HG03520 (cell line): Measurements from ENCODE around the gene INSC.

Experiments used
- ATAC-seq: cut with Tn5 transposase; IDR thresholded peaks from one replicate; pipeline ENCODE4 v1.9.1; 2021; ENCODE audit warnings: mild to moderate bottlenecking, moderate library complexity; ENCODE audit not compliant: unreplicated experiment

INSC gene

GRCh38 chr11:15180212-15180792, 65.6 kb downstream of the INSC start:
- peak; percentile 77 for ATAC-seq

GRCh38 chr11:15182372-15182771, 67.6 kb downstream of the INSC start:
- ATAC-seq = no peak

- ATAC-seq = no peak
Observed at GRCh38 chr11:15185021-15185420, 70.3 kb downstream of the INSC start.

- ATAC-seq = no peak
Observed at GRCh38 chr11:15186146-15186545, 71.4 kb downstream of the INSC start.

- no peak for ATAC-seq
Observed at GRCh38 chr11:15189189-15189588, 74.5 kb downstream of the INSC start.

- no peak for ATAC-seq
Observed at GRCh38 chr11:15189641-15190365, 75.1 kb downstream of the INSC start.

GRCh38 chr11:15190611-15191010, 75.9 kb downstream of the INSC start:
- ATAC-seq = no peak

- no peak for ATAC-seq
Observed at GRCh38 chr11:15192005-15192556, 77.4 kb downstream of the INSC start.

GRCh38 chr11:15194671-15195415, 80.1 kb downstream of the INSC start:
- ATAC-seq = no peak

GRCh38 chr11:15195454-15196200, 80.9 kb downstream of the INSC start:
- ATAC-seq = no peak

GRCh38 chr11:15196704-15197103, 82.0 kb downstream of the INSC start:
- ATAC-seq = no peak

- ATAC-seq = no peak
Observed at GRCh38 chr11:15197696-15198095, 83.0 kb downstream of the INSC start.

GRCh38 chr11:15198284-15198683, 83.6 kb downstream of the INSC start:
- no peak for ATAC-seq

- no peak for ATAC-seq
Observed at GRCh38 chr11:15199693-15200092, 85.0 kb downstream of the INSC start.

- no peak for ATAC-seq
Observed at GRCh38 chr11:15200696-15201095, 86.0 kb downstream of the INSC start.

- no peak for ATAC-seq
Observed at GRCh38 chr11:15201586-15201985, 86.9 kb downstream of the INSC start.

- no peak for ATAC-seq
Observed at GRCh38 chr11:15202626-15203025, 87.9 kb downstream of the INSC start.

- ATAC-seq = no peak
Observed at GRCh38 chr11:15204711-15205110, 90.0 kb downstream of the INSC start.

- no peak for ATAC-seq
Observed at GRCh38 chr11:15206791-15207190, 92.1 kb downstream of the INSC start.

GRCh38 chr11:15208378-15209222, 93.9 kb downstream of the INSC start:
- ATAC-seq = peak; percentile 95
